ENCODE measurements around the gene ANO3.

GRCh38 chr11:26620282-26621045 lies 288.5 kb downstream of the ANO3 start:
- TF ChIP-seq CTCF (IDR thresholded peaks at IDR 0.05; ENCODE audit: low read depth, low read length) (no peak), MYC (IDR thresholded peaks at IDR 0.05; ENCODE audit: low read depth, low read length) (no peak), POLR2A (IDR thresholded peaks at IDR 0.05; ENCODE audit: extremely low read depth, insufficient read length) (no peak), MAX (IDR thresholded peaks at IDR 0.05; ENCODE audit: low read depth, low read length) (no peak)

All from NB4 (cell line).